ENCODE data around the gene CELF4.

Gene CELF4

GRCh38 chr18:37275237-37275741 lies 290.3 kb downstream of the CELF4 start:
- no peaks in the 10 kb centered on the region for H3K9me2 ChIP-seq (replicated peaks; ENCODE audit: insufficient read depth, low read length)
- no peaks in the 10 kb centered on the region for H3K36me3 ChIP-seq (ENCODE audit: low read length)
- no peak overlapping the region for H3K4me2 ChIP-seq (ENCODE audit: low read depth, low read length, poor library complexity, severe bottlenecking)
- H2AFZ ChIP-seq (ENCODE audit: low read depth, low read length, severe bottlenecking) = no peak overlapping the region
- H3K27me3 ChIP-seq (ENCODE audit: low read length) = no peaks in the 10 kb centered on the region
- H3K79me2 ChIP-seq (ENCODE audit: insufficient read depth, low read length) = no peaks in the 10 kb centered on the region
- H3K27ac ChIP-seq (ENCODE audit: low read depth, low read length) = no peak overlapping the region
- no peak overlapping the region for H3K4me3 ChIP-seq (ENCODE audit: insufficient read depth, low read length, poor library complexity, severe bottlenecking)
- H3K9me3 ChIP-seq (ENCODE audit: insufficient read depth, low read length) = no peaks in the 10 kb centered on the region
- H3F3A ChIP-seq (ENCODE audit: insufficient read depth) = no peaks in the 10 kb centered on the region
- H3K9ac ChIP-seq (ENCODE audit: low read length) = no peak overlapping the region
- no peaks in the 10 kb centered on the region for H4K20me1 ChIP-seq (ENCODE audit: low read depth, low read length)
- TF ChIP-seq CTCF (IDR thresholded peaks at IDR 0.05; ENCODE audit: insufficient read depth, low read length, poor library complexity, severe bottlenecking) (no peak), EZH2phosphoT487 (conservative IDR thresholded peaks at IDR 0.05; ENCODE audit: low read length) (no peak)

- H3K4me2 ChIP-seq (ENCODE audit: low read depth, low read length, poor library complexity, severe bottlenecking) = no peak overlapping the region
- no peak overlapping the region for H2AFZ ChIP-seq (ENCODE audit: low read depth, low read length, severe bottlenecking)
- no peak overlapping the region for H3K27ac ChIP-seq (ENCODE audit: low read depth, low read length)
- TF ChIP-seq EZH2phosphoT487 (conservative IDR thresholded peaks at IDR 0.05; ENCODE audit: low read length) (no peak), CTCF (IDR thresholded peaks at IDR 0.05; ENCODE audit: insufficient read depth, low read length, poor library complexity, severe bottlenecking) (no peak)
- no peaks in the 10 kb centered on the region for H4K20me1 ChIP-seq (ENCODE audit: low read depth, low read length)
- H3K79me2 ChIP-seq (ENCODE audit: insufficient read depth, low read length) = no peaks in the 10 kb centered on the region
- H3K9me2 ChIP-seq (replicated peaks; ENCODE audit: insufficient read depth, low read length) = no peaks in the 10 kb centered on the region
- no peak overlapping the region for H3K4me3 ChIP-seq (ENCODE audit: insufficient read depth, low read length, poor library complexity, severe bottlenecking)
- H3K36me3 ChIP-seq (ENCODE audit: low read length) = no peaks in the 10 kb centered on the region
- H3K9ac ChIP-seq (ENCODE audit: low read length) = no peak overlapping the region
- H3K9me3 ChIP-seq (ENCODE audit: insufficient read depth, low read length) = no peaks in the 10 kb centered on the region
- H3F3A ChIP-seq (ENCODE audit: insufficient read depth) = no peaks in the 10 kb centered on the region
- H3K27me3 ChIP-seq (ENCODE audit: low read length) = no peaks in the 10 kb centered on the region
These were observed 291.0 kb downstream of the CELF4 start for GRCh38 chr18:37274309-37275236.

GRCh38 chr18:37272841-37273240 lies 292.8 kb downstream of the CELF4 start:
- H3K9me3 ChIP-seq (ENCODE audit: insufficient read depth, low read length) = no peaks in the 10 kb centered on the region
- H3K79me2 ChIP-seq (ENCODE audit: insufficient read depth, low read length) = no peaks in the 10 kb centered on the region
- H3K9ac ChIP-seq (ENCODE audit: low read length) = no peak overlapping the region
- H3K27ac ChIP-seq (ENCODE audit: low read depth, low read length) = no peak overlapping the region
- H3K27me3 ChIP-seq (ENCODE audit: low read length) = no peaks in the 10 kb centered on the region
- no peaks in the 10 kb centered on the region for H3F3A ChIP-seq (ENCODE audit: insufficient read depth)
- TF ChIP-seq CTCF (IDR thresholded peaks at IDR 0.05; ENCODE audit: insufficient read depth, low read length, poor library complexity, severe bottlenecking) (no peak), EZH2phosphoT487 (conservative IDR thresholded peaks at IDR 0.05; ENCODE audit: low read length) (no peak)
- no peak overlapping the region for H3K4me3 ChIP-seq (ENCODE audit: insufficient read depth, low read length, poor library complexity, severe bottlenecking)
- H3K4me2 ChIP-seq (ENCODE audit: low read depth, low read length, poor library complexity, severe bottlenecking) = no peak overlapping the region
- no peaks in the 10 kb centered on the region for H3K9me2 ChIP-seq (replicated peaks; ENCODE audit: insufficient read depth, low read length)
- no peaks in the 10 kb centered on the region for H4K20me1 ChIP-seq (ENCODE audit: low read depth, low read length)
- H2AFZ ChIP-seq (ENCODE audit: low read depth, low read length, severe bottlenecking) = no peak overlapping the region
- H3K36me3 ChIP-seq (ENCODE audit: low read length) = no peaks in the 10 kb centered on the region
